K562 (cell line): ENCODE results near the gene GASK1A.

Experiments used
- CHD2 ChIP-seq: IDR thresholded peaks from 2 replicates; pipeline ENCODE4 v1.6.1; 2011; ENCODE audit warnings: low read depth, low read length
- NELFE ChIP-seq: IDR thresholded peaks from 2 replicates; pipeline ENCODE4 v1.6.1; 2011; ENCODE audit warnings: mild to moderate bottlenecking; ENCODE audit not compliant: insufficient read depth, insufficient read length
- SAP30 ChIP-seq: fragments of 200-600 bp; sonication (generic); IDR thresholded peaks from 2 replicates; pipeline ENCODE4 v1.6.1; 2012; ENCODE audit warnings: borderline replicate concordance, low read depth, mild to moderate bottlenecking, moderate library complexity, low read length, control low read depth, inconsistent platforms; ENCODE audit not compliant: insufficient read depth, poor library complexity, severe bottlenecking
- ZNF23 ChIP-seq: fragments of 250-450 bp; sonication (Bioruptor Pico); IDR thresholded peaks from 2 replicates; pipeline ENCODE4 v1.4.0; 2020; ENCODE audit warnings: mild to moderate bottlenecking
- TF ChIP-seq, protein P1 (sequence below): IDR thresholded peaks from 3 replicates; pipeline ENCODE4 v1.6.1; 2011; ENCODE audit warnings: borderline replicate concordance, mild to moderate bottlenecking, moderate library complexity; ENCODE audit not compliant: insufficient read length; ENCODE audit errors: extremely low read depth

DNA sequence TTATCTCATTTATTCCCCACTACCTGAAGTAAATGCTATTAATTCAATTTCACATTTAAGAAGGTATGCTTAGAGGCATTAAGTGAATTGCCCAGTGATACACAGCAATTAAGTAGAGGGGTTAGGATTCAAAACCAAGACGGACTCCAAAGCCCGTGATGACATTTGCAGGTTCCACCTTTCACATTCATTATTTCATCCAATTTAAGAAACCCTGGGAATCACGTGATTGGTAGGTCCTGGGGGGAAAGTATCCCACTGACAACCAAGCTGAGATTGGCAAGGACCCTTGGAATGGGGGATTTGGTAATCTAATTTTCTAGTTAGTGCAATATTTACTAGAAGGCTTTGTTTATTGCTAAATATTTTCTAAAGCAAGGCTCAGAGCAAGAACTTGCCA is 124.9 kb downstream of the GASK1A start:
- TF ChIP-seq CHD2 (no peak), SAP30 (no peak), ZNF23 (CRISPR knock-in tag) (no peak), NELFE (no peak)
- TF ChIP-seq, protein P1, sequence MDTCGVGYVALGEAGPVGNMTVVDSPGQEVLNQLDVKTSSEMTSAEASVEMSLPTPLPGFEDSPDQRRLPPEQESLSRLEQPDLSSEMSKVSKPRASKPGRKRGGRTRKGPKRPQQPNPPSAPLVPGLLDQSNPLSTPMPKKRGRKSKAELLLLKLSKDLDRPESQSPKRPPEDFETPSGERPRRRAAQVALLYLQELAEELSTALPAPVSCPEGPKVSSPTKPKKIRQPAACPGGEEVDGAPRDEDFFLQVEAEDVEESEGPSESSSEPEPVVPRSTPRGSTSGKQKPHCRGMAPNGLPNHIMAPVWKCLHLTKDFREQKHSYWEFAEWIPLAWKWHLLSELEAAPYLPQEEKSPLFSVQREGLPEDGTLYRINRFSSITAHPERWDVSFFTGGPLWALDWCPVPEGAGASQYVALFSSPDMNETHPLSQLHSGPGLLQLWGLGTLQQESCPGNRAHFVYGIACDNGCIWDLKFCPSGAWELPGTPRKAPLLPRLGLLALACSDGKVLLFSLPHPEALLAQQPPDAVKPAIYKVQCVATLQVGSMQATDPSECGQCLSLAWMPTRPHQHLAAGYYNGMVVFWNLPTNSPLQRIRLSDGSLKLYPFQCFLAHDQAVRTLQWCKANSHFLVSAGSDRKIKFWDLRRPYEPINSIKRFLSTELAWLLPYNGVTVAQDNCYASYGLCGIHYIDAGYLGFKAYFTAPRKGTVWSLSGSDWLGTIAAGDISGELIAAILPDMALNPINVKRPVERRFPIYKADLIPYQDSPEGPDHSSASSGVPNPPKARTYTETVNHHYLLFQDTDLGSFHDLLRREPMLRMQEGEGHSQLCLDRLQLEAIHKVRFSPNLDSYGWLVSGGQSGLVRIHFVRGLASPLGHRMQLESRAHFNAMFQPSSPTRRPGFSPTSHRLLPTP, result no peak
